Melanocyte of skin (primary cell): ENCODE results near the gene TAC4. TPM values are rescaled to one million over a fixed set of nuclear protein-coding genes. Genes with fewer than 3 reads are reported as not detected.

Experiments used
- total RNA-seq, 2 donors: library from RNA; depleted of rRNA; stranded (reverse); fragments of >200 nt; gene quantifications; 2 replicates each; pipeline ENCODE4 v1.2.3, GENCODE V29; 2012

TAC4 gene
- total RNA-seq, result not detected

GRCh38 chr17:49848019-49848473, at the start of gene TAC4:
TAC4 (minus strand) TSS chr17:49848069; CDS start chr17:49848017, 52 bp downstream.

GRCh38 chr17:49788478-49789242, 59.2 kb downstream of the TAC4 start, which contains the start of gene KAT7:
KAT7 (plus strand) TSS chr17:49788681; CDS start chr17:49788835, 154 bp downstream.

Other genes starting within 250 kb of the TAC4 start
- 10 to 100 TPM; 29.3 to 54.7 TPM for gene SPOP, start 170.0 kb downstream of the TAC4 start, total RNA-seq
- 10 to 100 TPM; 47.8 to 67.6 TPM for gene SLC35B1, start 140.1 kb downstream of the TAC4 start, total RNA-seq
- 1 to 10 TPM; 2.7 to 6.5 TPM for gene FAM117A, start 83.9 kb downstream of the TAC4 start, total RNA-seq
- 10 to 100 TPM; 42.7 to 44.0 TPM for gene KAT7, start 59.4 kb downstream of the TAC4 start, total RNA-seq
- not detected for gene DLX4, start 121.1 kb upstream of the TAC4 start, total RNA-seq
- gene DLX3, start 147.2 kb upstream of the TAC4 start, total RNA-seq, result under 1 TPM in 1 of 2 donors, not detected in 1; under 0.01 TPM
- gene ITGA3, start 208.0 kb upstream of the TAC4 start, total RNA-seq, result 10 to 100 TPM; 41.6 to 89.2 TPM
- gene PDK2, start 247.3 kb upstream of the TAC4 start, total RNA-seq, result 10 to 100 TPM; 23.6 to 30.3 TPM